ENCODE measurements around the gene CYSRT1.

Gene CYSRT1

GRCh38 chr9:137223078-137223970 lies 1.6 kb upstream of the CYSRT1 start (continued):
- TF ChIP-seq PRDM4 (tag by site-specific recombination; IDR thresholded peaks at IDR 0.05) (no peak), KLF7 (tag by site-specific recombination; IDR thresholded peaks at IDR 0.05; ENCODE audit: borderline replicate concordance) (no peak), ZBTB10 (tag by site-specific recombination; IDR thresholded peaks at IDR 0.05) (peak; percentile 96), CTCF (tag by site-specific recombination; IDR thresholded peaks at IDR 0.05) (no peak), ZEB2 (tag by site-specific recombination; IDR thresholded peaks at IDR 0.05) (no peak), ZNF548 (tag by site-specific recombination; IDR thresholded peaks at IDR 0.05) (no peak), ZNF664 (tag by site-specific recombination; IDR thresholded peaks at IDR 0.05) (no peak), ZFP3 (tag by site-specific recombination; IDR thresholded peaks at IDR 0.05; ENCODE audit: low read depth) (no peak), ZNF266 (tag by site-specific recombination; IDR thresholded peaks at IDR 0.05; ENCODE audit: low read depth) (no peak), ZNF146 (tag by site-specific recombination; IDR thresholded peaks at IDR 0.05) (no peak), ZNF416 (tag by site-specific recombination; IDR thresholded peaks at IDR 0.05) (no peak), PRDM2 (tag by site-specific recombination; IDR thresholded peaks at IDR 0.05; ENCODE audit: borderline replicate concordance) (no peak), ZNF792 (tag by site-specific recombination; IDR thresholded peaks at IDR 0.05) (no peak), ZNF560 (tag by site-specific recombination; IDR thresholded peaks at IDR 0.05; ENCODE audit: borderline replicate concordance) (no peak), OSR2 (tag by site-specific recombination; IDR thresholded peaks at IDR 0.05) (no peak), ZNF112 (tag by site-specific recombination; IDR thresholded peaks at IDR 0.05) (no peak), ZNF16 (tag by site-specific recombination; IDR thresholded peaks at IDR 0.05; ENCODE audit: low read depth) (no peak), ZNF777 (tag by site-specific recombination; IDR thresholded peaks at IDR 0.05; ENCODE audit: borderline replicate concordance) (no peak), ZBTB11 (tag by site-specific recombination; conservative IDR thresholded peaks at IDR 0.05; ENCODE audit: low read depth) (peak; percentile 97), ZNF610 (tag by site-specific recombination; IDR thresholded peaks at IDR 0.05; ENCODE audit: borderline replicate concordance) (no peak), HOXC10 (CRISPR knock-in tag; IDR thresholded peaks at IDR 0.05) (no peak), ZXDB (tag by site-specific recombination; IDR thresholded peaks at IDR 0.05) (peak; percentile 98)
